ENCODE measurements around the gene DAPK2. TPM values are rescaled to one million over a fixed set of nuclear protein-coding genes. Genes with fewer than 3 reads are reported as not detected.

Gene DAPK2
- polyA plus RNA-seq, 1 of the 3 experiments (the other 2 are of a cell fraction), result 1.4 TPM

GRCh38 chr15:63911160-63911559 lies 135.1 kb downstream of the DAPK2 start:
- Histone ChIP-seq H3K4me2 (no peak overlapping the region), H3K4me1 (ENCODE audit: control insufficient read depth in 1 of 2, insufficient read depth in 2 of 2, low read depth in 1 of 2, low read length in 1 of 2) (peaks cover 23 to 31% of the 10 kb centered on the region in 2 experiments; a peak in 3 of 4 replicates), H3K9me3 (no peaks in the 10 kb centered on the region), H3K27ac (ENCODE audit: low read depth in 2 of 2, low read length in 1 of 2) (no peak overlapping the region), H2AFZ (ENCODE audit: low read depth) (no peak overlapping the region), H3K36me3 (replicated peaks in 1 of 2; ENCODE audit: control insufficient read depth in 1 of 2, insufficient read depth in 2 of 2, low read length in 1 of 2) (no peaks in the 10 kb centered on the region), H3K79me2 (ENCODE audit: insufficient read depth) (no peaks in the 10 kb centered on the region), H3K27me3 (ENCODE audit: insufficient read depth) (no peaks in the 10 kb centered on the region), H3K9ac (no peak overlapping the region), H3F3A (replicated peaks; ENCODE audit: insufficient read depth) (peaks cover 14% of the 10 kb centered on the region), H3K4me3 (ENCODE audit: low read depth in 2 of 2, low read length in 1 of 2) (no peak overlapping the region), H4K20me1 (ENCODE audit: insufficient read depth) (no peaks in the 10 kb centered on the region), H3K9me2 (no peaks in the 10 kb centered on the region)
- TF ChIP-seq EZH2phosphoT487 (IDR thresholded peaks at IDR 0.05; ENCODE audit: borderline replicate concordance, low read depth) (no peak), RFX5 (IDR thresholded peaks at IDR 0.05; ENCODE audit: low read length) (no peak), JUND (IDR thresholded peaks at IDR 0.05) (no peak), TEAD4 (IDR thresholded peaks at IDR 0.05; ENCODE audit: borderline replicate concordance, insufficient read depth) (no peak), POLR2AphosphoS5 (IDR thresholded peaks at IDR 0.05; ENCODE audit: low read depth, low read length) (no peak), RCOR1 (IDR thresholded peaks at IDR 0.05; ENCODE audit: low read length) (no peak), NRF1 (IDR thresholded peaks at IDR 0.05; ENCODE audit: low read depth, low read length) (no peak), RXRA (IDR thresholded peaks at IDR 0.05; ENCODE audit: borderline replicate concordance, low read depth) (no peak), TAF1 (IDR thresholded peaks at IDR 0.05; ENCODE audit: borderline replicate concordance, low read depth, low read length) (no peak), FOXJ3 (CRISPR knock-in tag; IDR thresholded peaks at IDR 0.05) (no peak), ZBTB33 (IDR thresholded peaks at IDR 0.05; ENCODE audit: borderline replicate concordance, low read depth) (no peak), GATA2 (CRISPR knock-in tag; IDR thresholded peaks at IDR 0.05) (no peak), CTCF (IDR thresholded peaks at IDR 0.05) (no peak), NFIC (IDR thresholded peaks at IDR 0.05; ENCODE audit: borderline replicate concordance) (no peak), YY1 (IDR thresholded peaks at IDR 0.05; ENCODE audit: low read depth) (no peak), ELF1 (IDR thresholded peaks at IDR 0.05) (no peak), IRF3 (IDR thresholded peaks at IDR 0.05; ENCODE audit: low read depth, low read length) (no peak), MXI1 (IDR thresholded peaks at IDR 0.05; ENCODE audit: low read depth, low read length) (no peak)
- no peak for DNase-seq
- WGBS (ENCODE audit: low lambda C conversion rate), result 82% methylated on average over 4 of the region's 4 CpGs
- POLR2A ChIA-PET, result no interaction called here
- CTCF ChIA-PET, result interaction anchor here (0.6 to 2.8 kb wide), 5 partner anchors 12 to 153 kb away, joined by 3 to 16 read pairs (median 6); partner anchors contain the start of gene DAPK2

All from SK-N-SH (cell line).